SH-SY5Y (cell line): ENCODE results near the gene RETREG2.

Experiments
- GATA2 ChIP-seq: IDR thresholded peaks from 2 replicates; pipeline ENCODE4 v1.6.1; 2011; ENCODE audit warnings: mild to moderate bottlenecking, low read depth, low read length
- GATA3 ChIP-seq: IDR thresholded peaks from 2 replicates; pipeline ENCODE4 v1.6.1; 2011; ENCODE audit warnings: low read depth, mild to moderate bottlenecking, low read length, moderate library complexity

Gene RETREG2

DNA sequence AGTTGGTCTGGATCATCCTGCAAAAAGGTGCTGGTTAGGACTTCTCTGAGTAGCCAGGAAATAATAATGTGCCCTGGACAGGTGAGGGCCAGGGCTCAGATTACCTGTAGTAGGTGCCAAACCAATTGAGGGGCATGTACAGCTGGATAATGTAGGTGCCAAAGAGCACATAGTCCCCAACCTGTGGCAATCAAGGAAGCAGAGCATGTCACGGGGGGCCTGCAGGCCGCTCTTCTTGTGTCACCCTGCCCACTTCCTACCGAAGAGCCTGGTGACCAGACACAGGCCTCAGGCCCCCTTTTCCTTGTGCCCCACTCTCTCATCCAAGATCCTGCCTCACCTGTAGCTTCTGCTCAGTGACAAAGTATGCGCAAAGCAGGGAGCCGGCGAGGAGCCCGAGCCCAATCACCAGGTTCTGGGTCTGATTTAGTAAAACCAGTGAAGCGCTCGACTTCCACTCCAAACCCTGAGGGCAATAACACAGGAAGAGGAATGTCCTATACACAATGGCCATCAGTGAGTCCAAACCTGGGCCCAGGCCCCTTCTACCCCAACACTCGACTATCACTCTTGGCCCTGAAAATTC is 35.5 kb downstream of the RETREG2 start:
- TF ChIP-seq GATA3 (no peak), GATA2 (no peak)

DNA sequence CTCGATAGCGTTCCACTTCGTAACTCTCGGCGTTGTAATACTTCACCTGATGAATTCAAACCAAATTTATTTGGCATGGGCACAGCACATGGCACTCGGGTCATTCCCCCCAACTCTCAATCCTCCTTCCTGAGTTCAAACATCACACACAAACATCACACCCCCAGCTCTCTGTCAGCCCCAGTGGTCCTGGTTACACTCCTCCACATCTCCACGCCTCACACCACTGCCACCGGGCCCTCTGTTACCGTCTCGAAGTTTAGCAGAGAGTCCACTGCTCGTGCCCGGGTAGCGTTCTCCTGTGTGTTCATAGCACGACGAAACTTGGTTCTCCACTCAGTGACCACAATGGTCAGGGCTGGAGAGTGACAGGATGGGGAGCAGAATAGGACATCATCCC is 36.1 kb downstream of the RETREG2 start:
- no peak for TF ChIP-seq GATA2
- no peak for TF ChIP-seq GATA3

DNA sequence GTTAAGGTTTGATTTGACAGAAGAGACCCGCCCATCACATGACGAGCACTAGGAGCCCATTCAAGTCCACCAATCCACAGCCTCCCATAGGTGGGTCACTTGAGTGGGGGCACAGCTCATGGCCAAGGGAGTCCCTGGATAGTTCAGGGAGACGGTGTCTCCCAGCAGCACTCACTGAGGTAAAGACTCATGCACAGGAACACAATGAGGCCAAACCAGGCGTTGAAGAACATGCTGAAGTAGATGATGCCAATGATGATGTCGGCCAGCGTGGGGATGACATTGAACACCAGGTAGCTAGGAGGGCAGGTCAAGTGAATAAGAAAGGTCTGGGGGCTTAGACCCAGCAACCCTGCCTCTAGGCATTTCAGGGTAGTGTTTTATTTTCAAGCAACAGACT is 36.7 kb downstream of the RETREG2 start:
- TF ChIP-seq GATA3 = no peak
- TF ChIP-seq GATA2 = no peak

DNA sequence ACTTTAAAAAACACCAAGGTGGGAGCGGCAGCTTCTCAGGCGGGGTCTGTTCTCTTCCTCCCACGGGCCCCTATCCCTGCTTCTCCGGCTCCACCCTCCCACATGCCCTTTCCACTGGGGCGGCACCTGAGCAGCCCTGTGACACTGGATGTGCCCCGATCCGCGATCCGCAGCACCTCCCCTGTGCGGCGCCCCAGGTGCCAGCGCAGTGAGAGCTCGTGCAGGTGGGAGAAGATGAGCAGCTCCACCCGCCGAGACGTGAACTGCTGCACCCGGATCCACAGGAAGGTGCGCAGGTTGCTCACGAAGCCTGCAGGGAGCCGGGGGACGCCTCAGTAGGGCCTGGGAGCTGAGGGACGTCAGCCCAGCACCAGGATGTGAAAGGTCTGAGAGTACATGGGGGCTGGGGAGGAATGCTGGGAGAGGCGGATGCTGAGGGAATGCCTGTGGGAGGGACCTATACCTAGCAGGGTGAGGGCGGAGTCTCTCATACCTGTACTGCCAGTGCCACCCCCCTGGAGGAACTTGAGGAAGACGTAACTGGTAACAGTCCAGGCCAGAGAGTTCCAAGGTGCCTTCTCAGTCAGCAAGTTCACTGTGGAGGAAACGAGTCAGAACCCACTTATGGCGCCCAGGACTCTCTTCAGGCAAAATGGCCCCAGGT is 37.9 kb downstream of the RETREG2 start:
- TF ChIP-seq GATA2 = no peak
- TF ChIP-seq GATA3 = no peak

DNA sequence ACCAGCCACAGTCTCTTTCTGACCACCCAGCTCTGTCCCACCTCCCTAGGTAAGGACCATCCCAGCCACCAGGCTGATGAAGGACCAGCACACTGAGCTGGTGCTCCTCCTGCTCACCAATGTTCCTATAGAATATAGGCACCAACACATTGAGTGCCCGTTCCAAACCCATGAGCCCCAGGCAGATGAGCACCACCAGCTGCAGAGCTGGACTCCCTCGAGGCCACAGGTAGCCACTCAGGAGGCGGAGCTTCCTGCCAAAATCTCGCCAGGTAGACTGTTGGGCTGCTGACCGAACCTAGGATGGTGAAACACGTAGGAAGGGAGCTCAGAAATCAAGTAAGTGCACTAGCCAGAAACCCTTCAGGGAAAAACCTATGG is 38.5 kb downstream of the RETREG2 start:
- TF ChIP-seq GATA2 (no peak), GATA3 (no peak)

DNA sequence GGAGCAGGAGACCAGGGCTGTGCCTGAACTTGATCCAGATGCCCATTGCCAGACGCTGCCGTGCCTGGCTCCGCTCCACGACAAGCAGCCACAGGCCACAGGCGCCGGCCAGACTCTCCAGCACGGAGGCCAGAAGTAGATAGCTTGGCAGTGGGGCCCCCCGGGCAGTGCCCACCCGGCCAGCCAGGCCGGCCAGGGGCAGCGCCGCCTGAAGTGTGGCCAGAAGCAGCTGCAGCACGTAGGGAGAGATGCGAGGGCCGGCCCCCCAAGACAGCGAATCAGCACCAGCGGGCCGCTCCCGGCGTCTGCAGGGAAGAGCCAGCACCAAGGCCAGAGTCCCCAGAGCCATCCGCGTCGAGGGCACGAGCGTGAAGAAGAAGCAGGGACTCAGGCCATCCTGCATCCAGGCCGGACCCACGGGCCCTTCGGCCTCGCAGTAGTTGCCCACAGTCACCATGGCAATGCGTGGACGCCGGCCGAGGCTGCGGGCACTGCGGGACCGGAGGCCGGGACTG is 40.2 kb downstream of the RETREG2 start:
- TF ChIP-seq GATA3 (no peak), GATA2 (no peak)

DNA sequence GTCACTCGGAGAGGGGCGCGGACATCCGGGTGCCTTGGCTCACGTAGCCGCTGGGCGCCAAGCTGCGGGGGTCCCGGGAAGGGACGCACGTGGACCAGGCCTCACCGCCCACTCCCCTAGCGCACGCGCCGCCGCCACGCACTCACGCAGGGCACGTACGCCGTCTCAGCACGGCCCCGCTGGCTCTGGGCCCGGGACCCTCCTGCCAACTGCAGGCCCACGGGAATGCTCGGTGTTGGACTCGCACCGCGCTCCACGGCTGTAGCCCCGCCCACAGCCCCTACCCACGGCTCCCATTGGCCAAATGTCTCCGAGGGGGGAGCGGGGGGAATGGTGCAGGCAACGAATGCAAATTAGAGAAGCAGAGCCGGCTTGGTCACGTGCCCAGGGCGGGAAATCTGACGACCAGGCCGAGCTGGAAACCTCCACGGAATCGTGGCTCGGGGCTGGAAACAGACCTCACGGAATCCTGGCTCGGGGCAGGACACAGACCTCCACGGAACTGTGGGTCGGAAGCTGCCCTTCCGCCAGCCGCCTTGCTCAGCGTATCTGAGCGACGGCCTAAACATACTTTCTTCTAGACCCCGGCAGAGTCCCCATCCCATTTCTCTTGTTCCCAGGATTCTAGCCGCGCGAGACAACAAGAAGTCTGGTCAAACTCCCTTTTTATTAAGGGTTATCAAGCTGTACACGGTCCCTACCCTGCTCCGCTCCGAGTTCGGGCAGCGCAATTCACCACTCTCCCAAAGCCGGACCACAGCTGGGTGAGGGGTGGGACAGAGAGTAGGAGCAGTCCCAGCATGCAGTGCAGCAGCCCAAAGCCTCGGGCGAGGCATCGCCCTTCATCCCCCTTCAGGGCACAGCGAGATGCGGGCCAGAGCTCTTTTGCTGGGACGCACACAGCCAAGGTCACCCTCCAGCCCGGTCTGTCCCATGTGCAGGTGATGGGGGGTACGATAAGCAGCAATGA is 40.9 kb downstream of the RETREG2 start, which contains the start of gene ABCB6:
TSS of gene ABCB6 (minus strand) at position 227 of the 970 bp plus-strand sequence. CDS start 285 bp downstream, outside the sequence.
- TF ChIP-seq GATA2 = no peak
- no peak for TF ChIP-seq GATA3

DNA sequence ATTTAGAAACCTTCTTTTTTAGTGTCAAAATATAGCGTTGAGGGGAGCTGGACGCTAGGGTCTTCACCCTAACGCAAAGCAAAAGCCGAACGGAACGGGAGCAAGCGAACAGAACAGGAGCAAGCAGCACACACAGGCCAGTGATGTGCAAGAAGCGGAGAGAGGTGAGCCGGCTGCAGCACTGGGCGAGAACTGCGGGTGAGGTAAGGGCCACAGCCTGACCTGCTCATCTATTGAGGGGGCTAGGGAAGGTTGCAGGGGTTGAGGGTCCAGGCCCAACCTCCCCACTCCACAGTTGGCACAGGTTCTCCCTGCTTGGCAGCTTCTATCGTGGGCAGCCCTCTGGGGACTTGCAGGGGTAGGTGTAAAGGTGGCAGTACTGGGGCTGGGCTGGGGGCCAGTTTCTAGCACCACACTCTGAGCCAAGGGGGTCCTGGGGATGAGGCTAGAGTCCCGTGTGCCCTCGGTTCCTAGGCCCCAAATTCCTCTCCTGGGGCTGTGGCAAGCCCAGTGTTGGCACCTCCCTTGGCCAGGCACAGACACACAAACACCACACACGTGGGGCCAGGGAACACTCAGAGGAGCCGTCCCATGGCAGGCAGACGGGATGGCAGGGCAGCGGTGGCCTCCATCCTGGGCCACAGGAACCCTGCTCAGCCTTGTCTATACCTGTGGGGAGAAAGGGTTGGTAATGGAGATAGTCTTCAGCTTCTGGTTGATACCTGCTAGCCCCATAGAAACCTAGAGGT is 41.9 kb downstream of the RETREG2 start:
- TF ChIP-seq GATA3 (no peak), GATA2 (no peak)

DNA sequence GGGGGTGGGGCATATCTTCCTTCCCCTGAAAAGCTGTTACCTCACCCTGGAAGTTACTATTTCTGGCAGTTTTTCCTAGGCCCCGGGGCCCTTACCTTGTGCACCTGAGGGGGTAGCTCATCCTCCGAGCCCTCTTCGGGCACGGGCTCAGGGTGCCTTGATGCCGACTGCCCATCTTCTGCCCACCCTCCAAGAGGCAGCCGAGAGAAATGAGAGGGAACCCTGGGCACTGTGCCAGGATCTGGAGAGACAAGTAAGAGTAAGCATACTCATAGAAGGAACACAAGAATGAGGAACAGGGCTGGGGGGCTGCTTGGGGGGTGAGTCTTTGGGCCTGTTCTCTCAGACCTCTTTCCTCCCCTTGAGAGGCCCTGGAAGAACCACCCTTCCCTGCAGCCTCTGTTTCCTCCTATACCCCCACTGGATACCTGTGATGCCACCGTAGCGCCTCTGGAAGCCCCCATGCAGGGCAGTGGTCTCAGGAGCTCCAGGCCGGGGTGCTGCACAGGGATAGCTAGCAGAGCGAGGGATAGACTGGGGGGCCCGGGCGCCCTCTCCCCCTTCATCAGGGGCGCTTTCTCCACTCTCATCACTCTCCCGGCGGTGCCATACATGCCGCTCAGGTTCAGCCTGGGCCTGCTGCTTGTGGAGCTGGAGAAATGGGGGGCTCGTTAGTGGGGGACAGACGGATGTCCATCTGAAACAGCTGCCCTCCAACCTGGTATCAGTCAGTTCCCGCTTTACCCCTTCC is 42.8 kb downstream of the RETREG2 start:
- no peak for TF ChIP-seq GATA2
- TF ChIP-seq GATA3 = no peak

DNA sequence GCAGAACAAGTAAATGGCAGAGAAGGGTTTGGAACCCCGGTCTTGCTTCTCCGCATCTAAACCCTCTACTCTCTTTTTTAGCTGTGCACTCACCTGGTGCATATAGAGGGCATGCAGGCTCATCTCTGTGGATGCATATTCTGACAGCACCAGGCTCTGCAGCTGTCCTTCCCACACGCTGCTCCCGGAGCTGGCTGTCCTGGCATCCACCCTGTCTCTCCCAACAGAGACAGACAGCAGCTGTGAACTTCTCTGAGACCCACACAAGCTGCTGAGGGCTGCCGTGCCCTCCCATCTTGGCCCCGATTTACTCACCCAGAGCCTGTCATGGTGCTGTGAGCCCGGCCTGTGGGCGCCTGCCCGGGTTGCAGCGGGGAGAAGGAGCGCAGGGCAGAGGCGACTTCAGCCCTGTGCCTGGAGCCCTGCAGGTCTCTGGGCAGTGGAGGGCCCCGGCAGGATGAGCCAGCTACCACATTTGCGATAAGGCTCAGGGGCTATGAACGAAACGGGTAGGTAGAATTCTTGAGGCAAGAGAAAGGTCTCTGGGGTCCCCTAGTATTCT is 44.0 kb downstream of the RETREG2 start:
- TF ChIP-seq GATA3 (no peak), GATA2 (no peak)

DNA sequence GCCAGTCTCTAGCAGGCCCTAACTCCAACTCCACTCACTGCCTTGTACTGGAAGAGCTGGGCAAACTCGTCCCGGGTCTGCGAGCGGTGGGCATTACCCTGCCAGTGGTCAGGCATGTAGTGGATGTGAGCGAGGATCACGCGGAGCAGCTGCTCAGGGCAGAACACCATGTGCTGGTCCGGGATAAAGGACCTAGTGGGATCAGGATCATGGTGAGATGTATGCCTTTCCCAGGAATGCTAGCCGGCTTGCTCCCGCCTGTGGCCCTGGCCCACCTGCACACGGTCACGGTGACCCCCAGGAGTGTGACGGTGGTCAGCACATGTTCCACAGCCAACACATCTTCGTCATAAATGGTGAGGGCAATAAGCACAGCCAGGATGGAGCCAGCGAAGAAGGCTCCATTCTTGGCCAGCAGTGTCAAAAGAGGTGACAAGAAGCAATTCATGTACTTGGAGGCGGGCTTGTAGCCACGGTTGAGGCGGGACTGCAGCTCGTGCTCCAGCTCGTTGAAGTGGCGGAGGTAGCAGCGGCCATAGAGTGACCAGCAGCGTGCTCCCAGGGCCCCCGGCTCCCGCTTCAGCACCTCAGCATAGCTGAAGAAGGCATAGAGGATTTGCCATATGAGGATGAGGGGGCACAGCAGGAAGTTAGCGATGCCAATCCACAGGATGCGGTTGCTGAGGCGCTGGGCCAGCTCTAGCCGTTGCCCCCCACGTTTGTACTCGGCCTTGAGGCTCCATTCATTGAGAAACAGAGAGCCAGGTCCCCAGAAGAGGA is 45.9 kb downstream of the RETREG2 start:
- TF ChIP-seq GATA3 (no peak), GATA2 (no peak)

DNA sequence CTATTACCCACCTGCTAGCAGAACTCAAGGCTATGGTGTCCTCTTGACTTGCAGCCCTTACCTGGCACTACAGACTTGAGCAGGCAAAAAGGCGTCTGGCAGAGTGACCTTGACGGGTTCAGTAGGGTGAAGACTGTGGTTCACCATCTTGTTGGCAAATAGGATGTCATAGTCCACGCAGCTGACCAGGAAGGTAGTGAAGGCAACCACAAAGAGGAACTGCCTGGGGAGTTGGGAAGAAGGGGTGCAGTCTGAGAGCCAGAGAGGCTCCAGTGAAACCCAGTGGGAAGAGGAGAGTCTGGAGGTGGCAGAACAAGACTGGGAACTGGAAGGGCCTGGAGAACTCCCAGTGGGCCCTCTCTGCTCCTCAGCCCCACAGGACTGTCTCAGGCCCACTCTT is 47.3 kb downstream of the RETREG2 start:
- no peak for TF ChIP-seq GATA3
- no peak for TF ChIP-seq GATA2
